ENCODE data around the gene MRAP2. TPM values are rescaled to one million over a fixed set of nuclear protein-coding genes. Genes with fewer than 3 reads are reported as not detected.

MRAP2 gene
- total RNA-seq, 3 donors from 2014 or later: 2.4 to 9.0 (median 6.3) TPM

GRCh38 chr6:84137051-84137375 lies 103.4 kb downstream of the MRAP2 start:
- H3K4me3 ChIP-seq: no peak overlapping the region
- ATAC-seq (no peak), DNase-seq (no peak)
- H3K9me3 ChIP-seq: peaks cover 3% of the 10 kb centered on the region
- no peaks in the 10 kb centered on the region for H3K4me1 ChIP-seq (ENCODE audit: low read depth)
- H3K36me3 ChIP-seq (ENCODE audit: low read depth): no peaks in the 10 kb centered on the region
- intact Hi-C loops (cut with DNase I, micrococcal nuclease): no loop called here
- TF ChIP-seq, protein P1, sequence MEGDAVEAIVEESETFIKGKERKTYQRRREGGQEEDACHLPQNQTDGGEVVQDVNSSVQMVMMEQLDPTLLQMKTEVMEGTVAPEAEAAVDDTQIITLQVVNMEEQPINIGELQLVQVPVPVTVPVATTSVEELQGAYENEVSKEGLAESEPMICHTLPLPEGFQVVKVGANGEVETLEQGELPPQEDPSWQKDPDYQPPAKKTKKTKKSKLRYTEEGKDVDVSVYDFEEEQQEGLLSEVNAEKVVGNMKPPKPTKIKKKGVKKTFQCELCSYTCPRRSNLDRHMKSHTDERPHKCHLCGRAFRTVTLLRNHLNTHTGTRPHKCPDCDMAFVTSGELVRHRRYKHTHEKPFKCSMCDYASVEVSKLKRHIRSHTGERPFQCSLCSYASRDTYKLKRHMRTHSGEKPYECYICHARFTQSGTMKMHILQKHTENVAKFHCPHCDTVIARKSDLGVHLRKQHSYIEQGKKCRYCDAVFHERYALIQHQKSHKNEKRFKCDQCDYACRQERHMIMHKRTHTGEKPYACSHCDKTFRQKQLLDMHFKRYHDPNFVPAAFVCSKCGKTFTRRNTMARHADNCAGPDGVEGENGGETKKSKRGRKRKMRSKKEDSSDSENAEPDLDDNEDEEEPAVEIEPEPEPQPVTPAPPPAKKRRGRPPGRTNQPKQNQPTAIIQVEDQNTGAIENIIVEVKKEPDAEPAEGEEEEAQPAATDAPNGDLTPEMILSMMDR (IDR thresholded peaks at IDR 0.05): no peak

DNA sequence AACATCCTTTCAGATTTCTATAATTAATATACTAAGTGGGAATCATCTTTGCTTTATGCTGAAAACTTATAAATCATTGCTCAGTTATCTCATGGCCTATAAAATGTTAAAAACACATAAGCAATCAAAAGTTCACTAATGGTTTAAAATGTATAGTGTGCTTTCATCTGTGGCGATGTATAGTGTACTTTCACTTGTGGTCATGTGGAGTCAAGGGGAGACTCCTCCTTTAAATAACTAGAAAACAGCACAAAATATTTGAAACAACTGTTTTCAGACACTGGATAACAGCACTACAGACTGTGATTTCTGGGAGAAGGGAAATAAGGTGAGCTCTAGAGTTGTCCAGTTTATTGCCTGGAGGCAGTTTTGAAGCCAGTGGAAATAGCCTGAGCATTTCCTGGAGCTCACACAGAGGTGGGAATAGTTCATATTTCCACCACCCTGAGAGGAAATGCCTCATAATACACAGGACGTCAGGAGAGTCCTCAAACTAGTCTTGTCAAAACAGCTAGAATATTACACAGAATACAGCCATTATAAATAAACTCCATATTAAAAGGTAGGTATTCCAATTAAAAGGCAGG lies 104.5 kb downstream of the MRAP2 start:
- no peak overlapping the region for H3K4me3 ChIP-seq
- TF ChIP-seq, protein P1 (IDR thresholded peaks at IDR 0.05): no peak
- no peaks in the 10 kb centered on the region for H3K4me1 ChIP-seq (ENCODE audit: low read depth)
- ATAC-seq (no peak), DNase-seq (no peak)
- intact Hi-C loops (cut with DNase I, micrococcal nuclease): no loop called here
- no peaks in the 10 kb centered on the region for H3K36me3 ChIP-seq (ENCODE audit: low read depth)
- peaks cover 3% of the 10 kb centered on the region for H3K9me3 ChIP-seq

- DNase-seq (no peak), ATAC-seq (no peak)
- TF ChIP-seq, protein P1 (IDR thresholded peaks at IDR 0.05): no peak
- Histone ChIP-seq H3K9me3 (no peaks in the 10 kb centered on the region), H3K4me3 (no peak overlapping the region), H3K36me3 (ENCODE audit: low read depth) (no peaks in the 10 kb centered on the region), H3K4me1 (ENCODE audit: low read depth) (no peaks in the 10 kb centered on the region)
- intact Hi-C loops (cut with DNase I, micrococcal nuclease): no loop called here
Measured at GRCh38 chr6:84139311-84139710, 105.7 kb downstream of the MRAP2 start.

Other genes starting within 250 kb of the MRAP2 start
- 1 to 10 TPM in 1 of 3 donors, not detected in 2; 1.3 TPM for gene RIPPLY2, start 180.4 kb upstream of the MRAP2 start, total RNA-seq
- gene CYB5R4, start 174.1 kb upstream of the MRAP2 start, total RNA-seq: 10 to 100 TPM; 26.6 to 30.7 (median 29.0) TPM
- gene CEP162, start 193.9 kb downstream of the MRAP2 start, total RNA-seq: 10 to 100 TPM in 1 of 3 donors, 1 to 10 TPM in 2; 7.5 to 13.0 (median 9.5) TPM